T-cell (primary cell): ENCODE measurements around the gene HOXC9. TPM values are rescaled to one million over a fixed set of nuclear protein-coding genes. Genes with fewer than 3 reads are reported as not detected.

Source experiments
- ATAC-seq, 4 experiments: fragments of 200-7000 bp in 3 of 4; fragments of 150-1000 bp in 1 of 4; cut with Tn5 transposase; replicated peaks in 1 of 4; 1 replicate in 3 of 4; 2 replicates in 1 of 4; pipeline ENCODE4 v1.10.0; 2021; ENCODE audit warnings: moderate library complexity in 3 of 4, mild to moderate bottlenecking in 2 of 4, moderate number of reproducible peaks in 1 of 4
- CTCF ChIA-PET, 2 donors: fragments of 300-600 bp; sonication (Branson Sonifier 250); formaldehyde crosslinking; loops; one replicate each; lab custom pipeline; 2022; ENCODE audit warnings: antibody characterized with exemption in 2 of 2; lab: Charles Lee
- POLR2A ChIA-PET, 2 donors: fragments of 300-600 bp; sonication (Branson Sonifier 250); formaldehyde crosslinking; loops; one replicate each; lab custom pipeline; 2022; ENCODE audit warnings: antibody characterized with exemption in 2 of 2; lab: Charles Lee
- DNase-seq, 35 experiments: peaks; one replicate each; pipeline versions ENCODE4 v3.0.0 to v3.0.0-alpha.2; 2013 to 2023
- H3K27ac ChIP-seq: one replicate; pipeline ENCODE4 v1.5.1; 2013; ENCODE audit warnings: low read length
- H3K27me3 ChIP-seq, 2 experiments: replicated peaks in 1 of 2; 1 replicate in 1 of 2; 2 replicates in 1 of 2; pipeline versions ENCODE4 v1.6.1 to v1.7.0; 2013; ENCODE audit warnings: low read length in 1 of 2, mixed read lengths in 1 of 2; ENCODE audit not compliant: control insufficient read depth in 2 of 2, insufficient read depth in 2 of 2; ENCODE audit errors: extremely low read depth in 1 of 2
- H3K36me3 ChIP-seq, 2 donors: 1 replicate in 1 of 2; 2 replicates in 1 of 2; pipeline versions ENCODE4 v1.6.1 to v1.7.0; 2013; ENCODE audit warnings: low read length in 1 of 2; ENCODE audit not compliant: control insufficient read depth in 2 of 2, insufficient read depth in 1 of 2; ENCODE audit errors: extremely low read depth in 1 of 2
- H3K4me1 ChIP-seq, 2 experiments: 1 replicate in 1 of 2; 2 replicates in 1 of 2; pipeline versions ENCODE4 v1.6.1 to v1.7.0; 2013; ENCODE audit warnings: low read length in 2 of 2, mixed read lengths in 1 of 2; ENCODE audit not compliant: insufficient read depth in 2 of 2, control insufficient read depth in 1 of 2; ENCODE audit errors: extremely low read depth in 1 of 2
- H3K4me3 ChIP-seq, 2 donors: 1 replicate in 1 of 2; 2 replicates in 1 of 2; pipeline versions ENCODE4 v1.5.1 to v1.7.0; 2013; ENCODE audit warnings: mild to moderate bottlenecking in 2 of 2, low read length in 1 of 2, moderate library complexity in 1 of 2; ENCODE audit not compliant: control insufficient read depth in 1 of 2; ENCODE audit errors: extremely low read depth in 1 of 2
- H3K9me3 ChIP-seq: 2 replicates; pipeline ENCODE4 v1.7.0; 2013
- H3K27ac Mint-ChIP-seq, 2 donors: one replicate each; pipeline ENCODE4 v1.8.0; 2020 to 2021; ENCODE audit warnings: mild to moderate bottlenecking in 2 of 2, mixed read lengths in 2 of 2
- H3K27me3 Mint-ChIP-seq, 2 donors: one replicate each; pipeline ENCODE4 v1.8.0; 2021 to 2022; ENCODE audit warnings: mixed read lengths in 2 of 2
- H3K36me3 Mint-ChIP-seq: one replicate; pipeline ENCODE4 v1.8.0; 2021; ENCODE audit warnings: mixed read lengths
- H3K4me1 Mint-ChIP-seq, 3 donors: one replicate each; pipeline ENCODE4 v1.8.0; 2020 to 2022; ENCODE audit warnings: mixed read lengths in 3 of 3, mild to moderate bottlenecking in 1 of 3
- H3K4me3 Mint-ChIP-seq, 3 donors: one replicate each; pipeline ENCODE4 v1.8.0; 2020 to 2022; ENCODE audit warnings: mild to moderate bottlenecking in 3 of 3, mixed read lengths in 3 of 3, moderate library complexity in 3 of 3
- H3K9me3 Mint-ChIP-seq, 3 donors: one replicate each; pipeline ENCODE4 v1.8.0; 2020 to 2022; ENCODE audit warnings: mixed read lengths in 3 of 3
- WGBS: methylation state at CpG from one replicate; pipeline ENCODE4 v1.1.5; 2013; ENCODE audit warnings: missing lambda C conversion rate; ENCODE audit not compliant: insufficient coverage; 5-methylcytosine and 5-hydroxymethylcytosine counted together
- total RNA-seq, 35 experiments: library from RNA in 6 of 35; stranded (reverse) in 6 of 35; fragments of 120-200 nt in 1 of 35; gene quantifications; one replicate each; pipeline versions ENCODE4 v1.2.1 to v1.2.4 and lab custom pipeline; 2013 to 2026

Gene HOXC9
- total RNA-seq, 5 donors from 2014 or later (not counting 1 experiment from before 2014, with no cell fraction given) = not detected

GRCh38 chr12:53977596-53978445, 22.1 kb upstream of the HOXC9 start:
- no peak for DNase-seq
- Histone ChIP-seq H3K4me3 (no peak overlapping the region), H3K36me3 (no peaks in the 10 kb centered on the region), H3K27ac (no peak overlapping the region), H3K27me3 (peaks cover 17 to 97% of the 10 kb centered on the region in 2 experiments), H3K4me1 (peaks cover 5 to 48% of the 10 kb centered on the region in 2 experiments), H3K9me3 (no peaks in the 10 kb centered on the region)
- Mint-ChIP-seq H3K27ac (no peak overlapping the region), H3K36me3 (peaks cover 6% of the 10 kb centered on the region), H3K27me3 (peaks cover 78 to 86% of the 10 kb centered on the region in 2 donors), H3K9me3 (no peaks in the 10 kb centered on the region), H3K4me1 (peaks cover 15 to 31% (median 26%) of the 10 kb centered on the region in 3 donors), H3K4me3 (no peak overlapping the region)
- no peak for ATAC-seq
- CTCF ChIA-PET = no interaction called here
- POLR2A ChIA-PET = no interaction called here
- WGBS = 0% methylated on average over 2 of the region's 11 CpGs

DNA sequence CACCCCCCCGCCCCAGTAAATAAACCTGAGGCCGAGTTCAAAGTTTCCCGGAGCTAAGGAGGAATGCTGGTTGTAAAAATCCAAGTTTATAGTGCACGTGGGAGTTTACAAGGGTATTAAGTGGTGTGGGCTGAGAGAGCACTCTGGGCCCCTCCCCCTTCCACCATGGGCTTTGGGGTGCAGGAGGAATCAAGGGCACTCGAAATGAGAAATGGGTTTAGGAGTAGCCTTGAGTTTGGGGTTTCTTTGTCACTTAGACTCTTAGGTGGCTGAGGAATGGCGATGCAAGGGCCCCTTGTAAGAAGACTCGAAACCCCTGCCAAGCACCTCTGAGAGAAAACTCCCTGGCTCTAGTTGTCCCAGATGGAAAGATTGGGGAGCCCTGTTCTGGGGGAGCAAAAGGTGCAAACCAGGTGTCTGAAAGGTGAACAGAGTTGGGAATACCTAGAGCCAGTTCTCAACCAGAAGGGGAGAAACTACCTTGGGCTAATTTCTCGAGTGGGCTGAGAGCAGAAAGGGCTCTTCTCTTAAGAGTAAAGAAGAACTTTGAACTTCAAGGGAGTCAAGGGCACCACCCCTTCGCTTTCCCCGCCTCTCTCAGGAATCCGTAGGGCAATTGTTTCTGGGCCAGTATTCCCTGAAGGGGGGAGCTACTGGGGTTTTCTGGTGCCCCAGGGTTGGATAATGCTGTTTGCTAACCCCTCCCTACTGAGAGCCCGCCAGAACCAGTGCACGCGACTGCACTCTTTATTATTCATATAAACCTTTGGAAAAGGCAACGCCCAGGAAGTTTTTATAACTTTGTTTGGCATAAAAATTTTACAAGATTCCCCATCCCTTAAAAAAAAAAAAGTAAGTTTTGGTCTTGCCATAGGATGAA, 21.2 kb upstream of the HOXC9 start:
- ATAC-seq = no peak
- peaks cover 79 to 88% of the 10 kb centered on the region in 2 donors for H3K27me3 Mint-ChIP-seq
- H3K9me3 ChIP-seq = no peaks in the 10 kb centered on the region
- no CpG with 5 or more reads among the region's 15 CpGs for WGBS
- peaks cover 19 to 97% of the 10 kb centered on the region in 2 experiments for H3K27me3 ChIP-seq
- H3K4me1 ChIP-seq = peaks cover 5 to 43% of the 10 kb centered on the region in 2 experiments
- H3K36me3 ChIP-seq = no peaks in the 10 kb centered on the region
- POLR2A ChIA-PET = no interaction called here
- no peak for DNase-seq
- H3K4me3 ChIP-seq = no peak overlapping the region
- no peaks in the 10 kb centered on the region for H3K36me3 Mint-ChIP-seq
- H3K4me1 Mint-ChIP-seq = peaks cover 11 to 27% (median 19%) of the 10 kb centered on the region in 3 donors
- H3K27ac Mint-ChIP-seq = no peak overlapping the region
- CTCF ChIA-PET = no interaction called here
- H3K4me3 Mint-ChIP-seq = no peak overlapping the region
- no peak overlapping the region for H3K27ac ChIP-seq
- H3K9me3 Mint-ChIP-seq = no peaks in the 10 kb centered on the region

DNA sequence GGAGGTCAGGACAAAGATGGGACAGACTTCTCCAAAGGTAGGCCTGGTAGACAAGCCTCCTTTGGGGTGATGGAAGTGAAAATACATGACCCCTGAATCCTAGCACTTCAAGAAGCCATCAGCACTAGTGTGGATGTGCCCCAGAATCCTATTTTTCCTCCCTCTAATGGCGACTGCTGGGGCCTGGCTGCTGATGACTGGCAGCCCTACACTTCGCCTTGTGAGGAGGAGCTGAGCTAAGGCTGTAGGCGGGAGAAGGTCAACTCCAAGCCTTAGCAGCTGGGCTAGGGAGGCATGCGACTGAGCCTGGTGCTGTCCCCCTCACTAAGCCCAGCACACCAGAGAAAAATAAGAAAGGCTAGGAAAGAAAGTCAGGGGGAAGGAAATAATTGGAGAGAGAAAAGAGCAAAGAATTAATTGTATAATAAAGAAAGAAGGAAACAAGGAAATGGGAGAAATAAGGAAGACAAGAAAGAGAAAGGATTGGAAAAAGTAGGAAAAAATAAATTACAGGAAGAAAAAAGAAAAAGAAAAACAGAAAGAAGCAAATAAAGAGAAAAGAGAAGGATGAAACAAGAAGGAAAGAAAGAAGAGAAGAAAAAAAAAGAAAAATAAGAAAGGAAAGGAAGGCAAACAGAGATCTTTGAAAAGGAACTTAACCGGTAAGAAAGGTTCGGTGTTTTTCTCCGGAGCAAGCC, 19.7 kb upstream of the HOXC9 start:
- Histone ChIP-seq H3K4me1 (peaks cover 0 to 40% of the 10 kb centered on the region in 2 experiments), H3K27ac (no peak overlapping the region), H3K27me3 (peaks cover 19 to 97% of the 10 kb centered on the region in 2 experiments), H3K4me3 (no peak overlapping the region), H3K9me3 (no peaks in the 10 kb centered on the region), H3K36me3 (no peaks in the 10 kb centered on the region)
- DNase-seq = no peak
- Mint-ChIP-seq H3K36me3 (no peaks in the 10 kb centered on the region), H3K4me1 (peaks cover 12 to 28% (median 19%) of the 10 kb centered on the region in 3 donors), H3K4me3 (no peak overlapping the region), H3K27ac (peak overlapping the region in 1 of 2 donors; percentile 69), H3K9me3 (no peaks in the 10 kb centered on the region), H3K27me3 (peaks cover 87 to 93% of the 10 kb centered on the region in 2 donors)
- no peak for ATAC-seq
- CTCF ChIA-PET = interaction anchor here in 1 of 2 donors (0.6 kb wide), 1 partner anchor 245 kb away, joined by 6 read pairs; no protein-coding TSS in a partner anchor
- WGBS = 6% methylated on average over 3 of the region's 7 CpGs
- POLR2A ChIA-PET = no interaction called here

GRCh38 chr12:53980802-53981496, 19.0 kb upstream of the HOXC9 start:
- ATAC-seq = no peak
- Histone ChIP-seq H3K27ac (no peak overlapping the region), H3K4me1 (peaks cover 0 to 40% of the 10 kb centered on the region in 2 experiments), H3K9me3 (no peaks in the 10 kb centered on the region), H3K27me3 (peaks cover 19 to 97% of the 10 kb centered on the region in 2 experiments), H3K4me3 (no peak overlapping the region), H3K36me3 (no peaks in the 10 kb centered on the region)
- Mint-ChIP-seq H3K27me3 (peaks cover 85 to 92% of the 10 kb centered on the region in 2 donors), H3K27ac (peak overlapping the region in 1 of 2 donors; percentile 33), H3K36me3 (no peaks in the 10 kb centered on the region), H3K4me1 (peaks cover 11 to 26% (median 17%) of the 10 kb centered on the region in 3 donors), H3K4me3 (no peak overlapping the region), H3K9me3 (no peaks in the 10 kb centered on the region)
- ChIA-PET CTCF (interaction anchor here in 1 of 2 donors (0.6 kb wide), 1 partner anchor 245 kb away, joined by 6 read pairs; no protein-coding TSS in a partner anchor), POLR2A (no interaction called here)
- no peak for DNase-seq
- WGBS = 39% methylated on average over 6 of the region's 15 CpGs

GRCh38 chr12:53981634-53982565, 18.1 kb upstream of the HOXC9 start:
- ChIA-PET CTCF (no interaction called here), POLR2A (no interaction called here)
- H3K36me3 Mint-ChIP-seq = no peaks in the 10 kb centered on the region
- H3K4me3 Mint-ChIP-seq = no peak overlapping the region
- Histone ChIP-seq H3K36me3 (no peaks in the 10 kb centered on the region), H3K27me3 (peaks cover 14 to 97% of the 10 kb centered on the region in 2 experiments), H3K4me1 (peaks cover 0 to 41% of the 10 kb centered on the region in 2 experiments), H3K9me3 (no peaks in the 10 kb centered on the region), H3K4me3 (no peak overlapping the region), H3K27ac (no peak overlapping the region)
- H3K9me3 Mint-ChIP-seq = no peaks in the 10 kb centered on the region
- peaks cover 84 to 91% of the 10 kb centered on the region in 2 donors for H3K27me3 Mint-ChIP-seq
- ATAC-seq = no peak
- WGBS = 16% methylated on average over 21 of the region's 30 CpGs
- H3K4me1 Mint-ChIP-seq = peaks cover 16 to 35% (median 25%) of the 10 kb centered on the region in 3 donors
- no peak for DNase-seq
- H3K27ac Mint-ChIP-seq = peak overlapping the region in 1 of 2 donors; percentile 22
